PC-3 (cell line): ENCODE results near the gene PLEKHA5. TPM values are rescaled to one million over a fixed set of nuclear protein-coding genes. Genes with fewer than 3 reads are reported as not detected.
A peak's percentile ranks its signal among the peaks of the same experiment; 100 is the strongest.

Experiments used
- ATAC-seq: fragments of 200-7000 bp; cut with Tn5 transposase; 2 replicates; pipeline ENCODE4 v1.9.1; 2020; ENCODE audit warnings: mild to moderate bottlenecking, moderate library complexity
- BruUV-seq: library from RNA; stranded (reverse); fragments of 400-500 nt; replicated peaks from 2 replicates; lab custom pipeline; 2021; lab: Mats Ljungman, UMichigan
- CTCF ChIA-PET: fragments of 300-600 bp; sonication (Branson Sonifier 250); formaldehyde crosslinking; loops from one replicate; lab custom pipeline; 2022; ENCODE audit warnings: antibody characterized with exemption; lab: Charles Lee
- POLR2A ChIA-PET: fragments of 300-600 bp; sonication (Branson Sonifier 250); formaldehyde crosslinking; loops from one replicate; lab custom pipeline; 2022; ENCODE audit warnings: antibody characterized with exemption; ENCODE audit not compliant: unreplicated experiment; lab: Charles Lee
- DNase-seq: peaks from one replicate; pipeline ENCODE4 v3.0.0-alpha.2; 2015
- H2AFZ ChIP-seq: fragments of 300-600 bp; sonication (generic); 2 replicates; pipeline ENCODE4 v1.6.0; 2016; ENCODE audit warnings: antibody characterized with exemption, low read length
- H3F3A ChIP-seq: fragments of 300-600 bp; sonication (generic); one replicate; pipeline ENCODE4 v1.6.0; 2017; ENCODE audit warnings: antibody characterized with exemption, low read length, control low read depth, mild to moderate bottlenecking; ENCODE audit not compliant: unreplicated experiment
- H3K27ac ChIP-seq: fragments of 300-600 bp; sonication (generic); 2 replicates; pipeline ENCODE4 v1.5.1; 2016; ENCODE audit warnings: mild to moderate bottlenecking, low read length
- H3K27me3 ChIP-seq: fragments of 300-600 bp; sonication (generic); 2 replicates; pipeline ENCODE4 v1.6.1; 2016; ENCODE audit warnings: low read length, mixed read lengths
- H3K36me3 ChIP-seq: fragments of 300-600 bp; sonication (generic); 2 replicates; pipeline ENCODE4 v1.6.1; 2016; ENCODE audit warnings: low read depth, mixed run types, low read length, mixed read lengths
- H3K4me1 ChIP-seq: fragments of 300-600 bp; sonication (generic); 2 replicates; pipeline ENCODE4 v1.5.1; 2016; ENCODE audit warnings: low read length; ENCODE audit not compliant: insufficient read depth
- H3K4me2 ChIP-seq: fragments of 300-600 bp; sonication (generic); 2 replicates; pipeline ENCODE4 v1.6.0; 2016; ENCODE audit warnings: low read length
- H3K4me3 ChIP-seq: fragments of 300-600 bp; sonication (generic); 2 replicates; pipeline ENCODE4 v1.5.1; 2016; ENCODE audit warnings: mild to moderate bottlenecking, low read length, mixed read lengths
- H3K79me2 ChIP-seq: fragments of 300-600 bp; sonication (generic); 2 replicates; pipeline ENCODE4 v1.6.1; 2017; ENCODE audit warnings: low read length, mixed read lengths
- H3K9ac ChIP-seq: fragments of 300-600 bp; sonication (generic); 2 replicates; pipeline ENCODE4 v1.6.0; 2016; ENCODE audit warnings: mild to moderate bottlenecking, low read length
- H3K9me2 ChIP-seq: fragments of 300-600 bp; sonication (generic); replicated peaks from 2 replicates; pipeline ENCODE4 v1.6.1; 2016; ENCODE audit warnings: mixed run types, low read length, mixed read lengths
- H3K9me3 ChIP-seq: fragments of 300-600 bp; sonication (generic); 2 replicates; pipeline ENCODE4 v1.6.1; 2016; ENCODE audit warnings: low read length, mixed read lengths
- H4K20me1 ChIP-seq: fragments of 300-600 bp; sonication (generic); 2 replicates; pipeline ENCODE4 v1.6.1; 2016; ENCODE audit warnings: low read length, mixed read lengths
- EZH2 ChIP-seq: fragments of 300-600 bp; sonication (generic); IDR thresholded peaks from one replicate; pipeline ENCODE4 v1.6.1; 2017; ENCODE audit warnings: antibody characterized with exemption, mild to moderate bottlenecking, low read length; ENCODE audit not compliant: unreplicated experiment
- EZH2phosphoT487 ChIP-seq: fragments of 300-600 bp; sonication (generic); IDR thresholded peaks from 2 replicates; pipeline ENCODE4 v1.6.1; 2018; ENCODE audit warnings: mild to moderate bottlenecking, antibody characterized with exemption, low read length, borderline replicate concordance
- intact Hi-C: fragments of 100-400 bp; cut with micrococcal nuclease; formaldehyde crosslinking; loops from 2 replicates; pipeline ENCODE4 v1.9.0; 2023
- total RNA-seq: library from RNA; depleted of rRNA; stranded (reverse); fragments of >200 nt; gene quantifications from 2 replicates; pipeline ENCODE4 v1.2.3, GENCODE V29; 2014
- TF ChIP-seq, protein P1 (sequence below): fragments of 300-600 bp; sonication (generic); conservative IDR thresholded peaks from 2 replicates; pipeline ENCODE4 v1.5.1; 2017; ENCODE audit warnings: antibody characterized with exemption, low read depth, mild to moderate bottlenecking, low read length

The PLEKHA5 gene
- total RNA-seq, 1 experiment from 2014 or later: 16.7 TPM

DNA sequence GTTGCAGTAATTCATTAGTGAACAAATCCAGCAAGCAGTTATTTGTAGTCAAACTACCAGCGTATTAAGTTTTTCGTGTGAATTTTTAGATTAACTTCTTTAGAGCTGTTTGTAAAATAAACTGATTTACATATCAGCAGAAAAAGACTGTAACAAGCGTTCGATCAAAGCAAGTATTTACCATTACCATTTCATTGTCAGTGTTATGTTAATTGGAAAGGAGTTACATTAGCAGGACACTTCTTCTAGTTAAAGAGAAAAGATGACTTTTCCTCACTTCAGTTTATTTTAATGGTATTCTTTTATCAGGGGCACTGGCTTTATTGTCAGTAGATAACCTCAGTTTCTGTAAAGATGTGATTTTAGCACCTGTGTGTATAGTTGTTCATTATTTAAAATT, 158.6 kb downstream of the PLEKHA5 start:
- Histone ChIP-seq H3K27me3 (no peaks in the 10 kb centered on the region), H3K27ac (no peak overlapping the region), H3K9me2 (no peaks in the 10 kb centered on the region), H3K4me1 (no peaks in the 10 kb centered on the region), H3K4me2 (no peak overlapping the region), H3K4me3 (no peak overlapping the region), H3F3A (no peaks in the 10 kb centered on the region), H4K20me1 (no peaks in the 10 kb centered on the region), H3K9me3 (no peaks in the 10 kb centered on the region), H3K9ac (no peak overlapping the region), H3K79me2 (no peaks in the 10 kb centered on the region), H2AFZ (no peak overlapping the region), H3K36me3 (no peaks in the 10 kb centered on the region; the same call in none of the 2 replicates)
- ATAC-seq (no peak), DNase-seq (no peak)
- no TSS peak for BruUV-seq
- POLR2A ChIA-PET: no interaction called here
- TF ChIP-seq, protein P1, sequence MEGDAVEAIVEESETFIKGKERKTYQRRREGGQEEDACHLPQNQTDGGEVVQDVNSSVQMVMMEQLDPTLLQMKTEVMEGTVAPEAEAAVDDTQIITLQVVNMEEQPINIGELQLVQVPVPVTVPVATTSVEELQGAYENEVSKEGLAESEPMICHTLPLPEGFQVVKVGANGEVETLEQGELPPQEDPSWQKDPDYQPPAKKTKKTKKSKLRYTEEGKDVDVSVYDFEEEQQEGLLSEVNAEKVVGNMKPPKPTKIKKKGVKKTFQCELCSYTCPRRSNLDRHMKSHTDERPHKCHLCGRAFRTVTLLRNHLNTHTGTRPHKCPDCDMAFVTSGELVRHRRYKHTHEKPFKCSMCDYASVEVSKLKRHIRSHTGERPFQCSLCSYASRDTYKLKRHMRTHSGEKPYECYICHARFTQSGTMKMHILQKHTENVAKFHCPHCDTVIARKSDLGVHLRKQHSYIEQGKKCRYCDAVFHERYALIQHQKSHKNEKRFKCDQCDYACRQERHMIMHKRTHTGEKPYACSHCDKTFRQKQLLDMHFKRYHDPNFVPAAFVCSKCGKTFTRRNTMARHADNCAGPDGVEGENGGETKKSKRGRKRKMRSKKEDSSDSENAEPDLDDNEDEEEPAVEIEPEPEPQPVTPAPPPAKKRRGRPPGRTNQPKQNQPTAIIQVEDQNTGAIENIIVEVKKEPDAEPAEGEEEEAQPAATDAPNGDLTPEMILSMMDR: no peak
- intact Hi-C loops: loop anchor here (1.0 to 5.0 kb wide), 4 partner anchors 81 to 426 kb away; no protein-coding TSS in a partner anchor
- CTCF ChIA-PET: interaction anchor here (0.5 kb wide), 1 partner anchor 592 kb away, joined by 3 read pairs; no protein-coding TSS in a partner anchor

GRCh38 chr12:19288603-19289244, 159.2 kb downstream of the PLEKHA5 start:
- H3K9ac ChIP-seq: no peak overlapping the region
- DNase-seq: peak; percentile 61
- H2AFZ ChIP-seq: no peak overlapping the region
- BruUV-seq: no TSS peak
- H4K20me1 ChIP-seq: no peaks in the 10 kb centered on the region
- H3K4me2 ChIP-seq: no peak overlapping the region
- no peak overlapping the region for H3K4me3 ChIP-seq
- H3K9me3 ChIP-seq: no peaks in the 10 kb centered on the region
- H3K27me3 ChIP-seq: no peaks in the 10 kb centered on the region
- CTCF ChIA-PET: interaction anchor here (0.5 kb wide), 1 partner anchor 591 kb away, joined by 3 read pairs; no protein-coding TSS in a partner anchor
- no peaks in the 10 kb centered on the region; the same call in none of the 2 replicates for H3K36me3 ChIP-seq
- no peaks in the 10 kb centered on the region for H3F3A ChIP-seq
- TF ChIP-seq, protein P1: peak; percentile 69
- TF ChIP-seq EZH2phosphoT487 (no peak), EZH2 (no peak)
- intact Hi-C loops: loop anchor here (1.0 to 5.0 kb wide), 4 partner anchors 81 to 426 kb away; no protein-coding TSS in a partner anchor
- ATAC-seq: peak; percentile 51
- no peaks in the 10 kb centered on the region for H3K9me2 ChIP-seq
- H3K79me2 ChIP-seq: no peaks in the 10 kb centered on the region
- no peaks in the 10 kb centered on the region for H3K4me1 ChIP-seq
- H3K27ac ChIP-seq: no peak overlapping the region
- POLR2A ChIA-PET: no interaction called here

DNA sequence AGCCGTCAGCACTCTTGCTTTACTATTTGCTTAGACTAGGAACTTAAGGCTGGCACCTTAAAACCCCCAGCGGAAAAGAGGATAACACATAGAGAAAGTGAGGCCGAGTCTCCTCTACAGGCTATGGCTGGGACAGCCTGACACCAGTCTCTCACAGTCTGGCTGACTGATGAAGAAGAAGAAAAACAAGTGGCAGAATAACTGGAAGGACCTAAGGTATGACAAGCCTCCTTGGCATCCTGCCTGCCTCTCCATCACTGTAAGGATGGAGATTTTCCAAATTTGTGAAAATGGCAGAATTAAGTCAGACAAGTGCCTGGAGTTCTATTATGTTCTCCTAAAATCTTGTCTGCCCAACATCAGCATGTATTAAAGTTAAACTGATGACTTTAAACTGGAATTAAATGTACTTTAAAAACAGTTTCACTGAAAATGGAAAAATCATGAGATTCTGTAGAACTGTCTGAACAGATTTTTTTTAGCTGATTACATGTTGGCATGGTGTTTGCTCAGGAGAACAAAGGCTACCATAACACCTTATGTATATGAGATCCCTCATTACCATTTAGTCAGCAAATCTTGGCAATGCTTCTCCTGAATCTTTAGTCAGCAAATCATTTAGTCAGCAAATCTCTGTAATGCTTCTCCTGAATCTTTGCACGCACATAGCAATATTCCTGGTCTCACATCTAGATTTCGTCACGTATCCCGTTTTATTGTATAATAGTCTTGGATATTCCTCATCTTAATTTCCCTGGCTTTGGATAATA, 169.5 kb downstream of the PLEKHA5 start:
- intact Hi-C loops: no loop called here
- ChIA-PET POLR2A (no interaction called here), CTCF (no interaction called here)
- DNase-seq (peak; percentile 17), ATAC-seq (no peak; the same call in 1 of the 2 replicates)
- no peak overlapping the region for H3K4me3 ChIP-seq
- H3K4me2 ChIP-seq: peak overlapping the region; percentile 60
- BruUV-seq: no TSS peak
- no peaks in the 10 kb centered on the region for H3F3A ChIP-seq
- H3K79me2 ChIP-seq: no peaks in the 10 kb centered on the region
- no peak overlapping the region for H2AFZ ChIP-seq
- H3K27ac ChIP-seq: peak overlapping the region; percentile 54
- no peaks in the 10 kb centered on the region for H3K9me3 ChIP-seq
- H3K9ac ChIP-seq: no peak overlapping the region
- H4K20me1 ChIP-seq: no peaks in the 10 kb centered on the region
- no peaks in the 10 kb centered on the region for H3K9me2 ChIP-seq
- peaks cover 12% of the 10 kb centered on the region for H3K4me1 ChIP-seq
- H3K36me3 ChIP-seq: no peaks in the 10 kb centered on the region
- TF ChIP-seq EZH2phosphoT487: no peak
- TF ChIP-seq, protein P1: no peak
- no peak for TF ChIP-seq EZH2
- no peaks in the 10 kb centered on the region for H3K27me3 ChIP-seq
